GM18508 (cell line): ENCODE measurements around the gene LRRK2.
"Not testable (repeated sequence)": the region's sequence is repeated elsewhere in the genome, so short reads cannot be mapped to it uniquely, and the experiment has no call there.

Experiments used
- ATAC-seq: cut with Tn5 transposase; IDR thresholded peaks from one replicate; pipeline ENCODE4 v1.9.1; 2021; ENCODE audit warnings: moderate number of reproducible peaks; ENCODE audit not compliant: insufficient read depth, unreplicated experiment

LRRK2 gene

GRCh38 chr12:40378691-40379090 is 153.9 kb downstream of the LRRK2 start:
- ATAC-seq = no peak

- ATAC-seq = no peak
Observed at GRCh38 chr12:40382217-40382616, 157.4 kb downstream of the LRRK2 start.

GRCh38 chr12:40387279-40387678 is 162.5 kb downstream of the LRRK2 start:
- ATAC-seq = not testable (repeated sequence)

- ATAC-seq = no peak
Observed at GRCh38 chr12:40390980-40391379, 166.2 kb downstream of the LRRK2 start.

GRCh38 chr12:40393026-40393425 is 168.2 kb downstream of the LRRK2 start:
- no peak for ATAC-seq

GRCh38 chr12:40399656-40400055 is 174.9 kb downstream of the LRRK2 start:
- ATAC-seq = no peak

- ATAC-seq = no peak
Observed at GRCh38 chr12:40405419-40405818, 180.6 kb downstream of the LRRK2 start.
